ENCODE results near the gene EMD. TPM values are rescaled to one million over a fixed set of nuclear protein-coding genes. Genes with fewer than 3 reads are reported as not detected.

Gene EMD
- total RNA-seq, 1 donor from 2014 or later = 55.6 TPM

DNA sequence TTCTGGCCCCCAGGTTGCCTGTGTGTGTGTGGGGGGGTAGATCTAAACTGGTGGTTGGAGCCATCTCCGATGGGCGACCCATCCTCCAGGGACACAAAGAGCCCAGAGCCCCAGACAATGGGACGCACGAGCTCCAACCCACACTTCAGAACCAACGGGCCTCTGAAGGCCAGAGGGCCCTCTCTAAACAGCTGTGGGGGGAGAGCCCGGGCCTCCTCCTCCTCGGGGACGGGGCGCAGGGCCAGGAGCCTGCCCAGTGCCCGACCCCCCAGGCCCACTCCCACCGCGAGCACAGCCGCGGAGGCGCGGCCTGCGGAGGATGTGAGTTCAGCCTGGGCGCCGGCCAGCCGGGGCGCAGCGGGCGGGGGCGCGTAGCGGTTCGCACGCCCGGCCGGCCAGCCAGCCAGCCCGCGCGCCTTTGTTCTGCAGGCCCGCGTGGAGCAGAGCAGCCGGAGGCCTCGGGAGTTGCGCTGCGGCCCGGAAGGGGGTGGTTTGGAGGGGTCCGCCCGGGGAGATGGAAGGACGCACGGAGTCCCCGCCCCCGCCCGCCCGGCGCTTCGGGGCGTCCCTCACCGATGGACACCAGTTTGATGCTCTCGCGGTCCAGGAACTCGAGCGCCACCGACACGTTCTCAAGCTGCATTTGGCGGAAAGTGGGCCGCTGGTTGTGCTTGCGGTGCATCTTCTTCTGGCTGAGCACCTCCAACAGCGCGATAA lies 8.6 kb upstream of the EMD start:
- Histone ChIP-seq H3K4me3 (peak overlapping the region; percentile 87), H3K4me1 (peaks cover 74% of the 10 kb centered on the region), H3K9me3 (replicated peaks) (no peaks in the 10 kb centered on the region), H3K27ac (replicated peaks) (peak overlapping the region; percentile 95), H3K36me3 (peaks cover 24% of the 10 kb centered on the region), H3K27me3 (ENCODE audit: low read depth) (no peaks in the 10 kb centered on the region)
- TF ChIP-seq, protein P1, sequence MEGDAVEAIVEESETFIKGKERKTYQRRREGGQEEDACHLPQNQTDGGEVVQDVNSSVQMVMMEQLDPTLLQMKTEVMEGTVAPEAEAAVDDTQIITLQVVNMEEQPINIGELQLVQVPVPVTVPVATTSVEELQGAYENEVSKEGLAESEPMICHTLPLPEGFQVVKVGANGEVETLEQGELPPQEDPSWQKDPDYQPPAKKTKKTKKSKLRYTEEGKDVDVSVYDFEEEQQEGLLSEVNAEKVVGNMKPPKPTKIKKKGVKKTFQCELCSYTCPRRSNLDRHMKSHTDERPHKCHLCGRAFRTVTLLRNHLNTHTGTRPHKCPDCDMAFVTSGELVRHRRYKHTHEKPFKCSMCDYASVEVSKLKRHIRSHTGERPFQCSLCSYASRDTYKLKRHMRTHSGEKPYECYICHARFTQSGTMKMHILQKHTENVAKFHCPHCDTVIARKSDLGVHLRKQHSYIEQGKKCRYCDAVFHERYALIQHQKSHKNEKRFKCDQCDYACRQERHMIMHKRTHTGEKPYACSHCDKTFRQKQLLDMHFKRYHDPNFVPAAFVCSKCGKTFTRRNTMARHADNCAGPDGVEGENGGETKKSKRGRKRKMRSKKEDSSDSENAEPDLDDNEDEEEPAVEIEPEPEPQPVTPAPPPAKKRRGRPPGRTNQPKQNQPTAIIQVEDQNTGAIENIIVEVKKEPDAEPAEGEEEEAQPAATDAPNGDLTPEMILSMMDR (IDR thresholded peaks at IDR 0.05; ENCODE audit: borderline replicate concordance) = no peak
- peak; percentile 31 for DNase-seq
- intact Hi-C loops (cut with micrococcal nuclease) = no loop called here

DNA sequence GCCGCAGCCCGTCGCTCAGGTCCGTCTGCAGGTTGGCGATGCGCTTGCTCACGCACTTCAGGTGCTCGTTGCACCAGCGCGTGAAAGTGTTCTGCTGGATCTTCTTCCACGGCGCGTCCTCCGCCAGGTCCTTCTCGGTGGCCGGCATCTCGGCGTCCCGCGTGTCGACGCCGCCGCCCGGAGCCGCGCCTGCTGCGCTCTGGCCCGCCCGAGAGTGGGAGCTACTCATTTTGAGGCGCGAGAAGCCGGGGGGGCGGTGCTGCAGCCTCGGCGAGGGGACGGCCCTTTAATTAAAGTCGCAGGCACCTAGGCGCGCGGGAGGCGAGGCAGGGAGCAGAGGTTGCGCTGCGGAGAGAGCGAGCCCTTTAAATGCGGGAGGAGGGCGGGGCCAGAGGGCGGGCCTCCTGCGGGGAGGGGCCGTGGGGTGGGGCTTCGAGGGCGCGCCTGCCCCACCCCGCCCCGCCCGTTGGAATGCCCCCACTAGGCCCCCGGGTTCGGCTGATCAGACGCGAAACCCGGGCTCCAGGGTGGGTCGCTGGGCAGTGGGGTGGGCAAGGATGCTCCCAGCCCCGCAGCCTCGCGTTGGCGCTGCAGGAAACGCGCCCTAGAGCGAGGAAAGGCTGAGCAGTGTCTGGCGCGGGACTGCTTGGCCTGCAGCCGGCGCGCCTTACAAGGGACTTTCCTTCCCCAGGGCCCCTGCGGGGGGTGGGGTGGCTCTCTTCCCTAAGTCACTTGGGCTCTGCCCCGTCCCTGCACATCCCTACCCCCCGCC lies 7.9 kb upstream of the EMD start:
- Histone ChIP-seq H3K27me3 (ENCODE audit: low read depth) (no peaks in the 10 kb centered on the region), H3K4me3 (peak overlapping the region; percentile 87), H3K36me3 (peaks cover 17% of the 10 kb centered on the region), H3K9me3 (replicated peaks) (no peaks in the 10 kb centered on the region), H3K4me1 (peaks cover 67% of the 10 kb centered on the region), H3K27ac (replicated peaks) (peak overlapping the region; percentile 95)
- intact Hi-C loops (cut with micrococcal nuclease) = no loop called here
- peak; percentile 95 for DNase-seq
- TF ChIP-seq, protein P1 (IDR thresholded peaks at IDR 0.05; ENCODE audit: borderline replicate concordance) = no peak

DNA sequence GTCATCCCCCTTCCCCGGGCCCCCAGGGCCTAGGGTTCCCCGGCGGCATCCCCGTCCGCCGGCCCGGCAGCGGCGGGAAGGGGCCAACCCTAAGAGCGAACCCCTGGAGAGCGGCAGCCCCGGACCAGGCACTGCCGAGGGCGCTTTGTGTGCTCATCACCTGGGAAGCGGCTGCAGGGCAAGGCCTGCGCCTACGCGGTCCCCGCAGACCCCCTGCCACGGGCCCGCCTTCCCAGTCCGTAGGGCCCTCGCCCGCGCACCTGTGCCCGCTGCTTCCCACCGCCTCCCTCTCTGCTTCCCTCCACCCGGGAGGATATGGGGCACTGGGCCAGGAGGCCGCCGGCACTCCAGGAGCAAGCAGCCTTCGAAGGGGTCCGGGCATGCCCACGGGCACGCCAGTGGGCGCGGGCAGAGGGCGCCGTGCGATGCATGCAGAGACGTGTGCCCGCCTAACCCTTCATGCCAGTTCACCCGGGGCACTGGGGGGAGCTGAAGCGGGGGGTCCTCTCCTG lies 7.2 kb upstream of the EMD start:
- TF ChIP-seq, protein P1 (IDR thresholded peaks at IDR 0.05; ENCODE audit: borderline replicate concordance) = no peak
- DNase-seq = no peak
- Histone ChIP-seq H3K9me3 (replicated peaks) (no peaks in the 10 kb centered on the region), H3K4me1 (peaks cover 61% of the 10 kb centered on the region), H3K27me3 (ENCODE audit: low read depth) (no peaks in the 10 kb centered on the region), H3K27ac (replicated peaks) (peak overlapping the region; percentile 95), H3K36me3 (peaks cover 10% of the 10 kb centered on the region), H3K4me3 (peak overlapping the region; percentile 87)
- intact Hi-C loops (cut with micrococcal nuclease) = no loop called here

DNA sequence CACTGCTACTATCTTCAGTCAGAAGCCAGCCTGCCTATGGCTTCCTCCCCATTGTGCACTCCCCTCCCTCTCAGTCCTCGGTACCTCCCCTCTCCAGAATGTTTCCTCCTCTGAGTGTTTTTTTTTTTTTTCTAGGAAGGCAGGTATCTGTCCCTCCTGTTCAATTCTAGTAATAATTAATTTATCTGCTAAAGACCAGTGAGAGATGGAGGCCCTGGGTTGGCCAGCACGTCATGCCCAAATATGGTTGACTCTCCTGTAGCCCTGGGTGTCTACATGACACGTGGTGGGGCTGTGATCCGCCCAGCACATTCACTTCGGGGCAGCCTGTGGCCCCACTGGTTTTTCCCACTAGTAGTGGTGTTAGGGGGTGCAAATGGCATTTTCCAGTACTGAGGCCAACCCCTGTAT lies 6.5 kb upstream of the EMD start:
- Histone ChIP-seq H3K27ac (replicated peaks) (peak overlapping the region; percentile 95), H3K9me3 (replicated peaks) (no peaks in the 10 kb centered on the region), H3K4me3 (peak overlapping the region; percentile 87), H3K36me3 (peaks cover 3% of the 10 kb centered on the region), H3K27me3 (ENCODE audit: low read depth) (no peaks in the 10 kb centered on the region), H3K4me1 (peaks cover 53% of the 10 kb centered on the region)
- DNase-seq = no peak
- TF ChIP-seq, protein P1 (IDR thresholded peaks at IDR 0.05; ENCODE audit: borderline replicate concordance) = no peak
- intact Hi-C loops (cut with micrococcal nuclease) = no loop called here

DNA sequence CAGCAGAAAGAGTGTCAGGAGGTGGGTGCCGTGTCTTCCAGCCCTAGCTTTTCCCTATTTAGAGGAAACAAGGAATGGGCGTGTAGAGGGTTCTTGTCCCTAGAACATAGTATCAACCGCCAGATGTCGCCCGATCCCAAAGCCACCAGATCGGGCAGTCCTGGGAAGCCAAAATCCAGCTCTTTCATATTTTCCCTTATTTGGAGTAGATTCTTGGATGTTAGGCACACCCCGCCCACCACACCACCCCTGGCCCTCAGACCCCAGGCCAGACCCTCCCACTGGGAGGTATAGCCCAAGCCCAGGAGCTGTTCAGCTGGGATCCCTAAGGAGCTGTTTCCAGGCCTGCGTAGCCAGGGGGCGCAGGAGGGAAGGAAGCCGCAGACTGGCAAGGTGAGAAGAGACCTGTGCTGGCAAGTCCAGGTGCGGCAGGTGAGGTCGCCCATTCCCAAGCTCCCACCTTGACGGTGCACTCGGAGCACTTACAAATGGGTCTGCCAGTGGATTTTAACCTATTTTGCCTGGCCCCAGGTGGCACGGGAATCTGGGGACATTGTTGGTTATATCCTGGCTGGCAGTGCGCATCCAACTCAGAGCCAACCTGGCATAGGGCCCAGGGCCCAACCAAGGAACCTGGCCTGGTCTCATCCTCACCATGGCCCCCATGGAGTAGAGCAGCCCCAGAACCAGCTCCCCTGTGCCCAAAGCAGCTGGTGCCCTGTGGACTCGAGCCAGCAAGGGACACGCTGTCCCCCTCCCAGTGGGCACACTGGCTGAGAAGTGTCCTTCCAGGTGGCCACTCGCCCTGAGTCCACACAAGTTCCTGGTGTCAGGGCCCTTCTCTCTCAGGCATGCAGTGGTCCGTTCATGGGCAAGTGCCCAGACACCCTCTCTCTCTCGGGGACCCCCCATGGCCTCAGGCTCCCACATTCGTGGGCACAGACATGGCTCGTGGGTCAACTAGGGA lies 5.5 kb upstream of the EMD start:
- no peaks in the 10 kb centered on the region for H3K27me3 ChIP-seq (ENCODE audit: low read depth)
- H3K36me3 ChIP-seq = no peaks in the 10 kb centered on the region
- H3K4me1 ChIP-seq = peaks cover 49% of the 10 kb centered on the region
- peak; percentile 41 for DNase-seq
- H3K27ac ChIP-seq (replicated peaks) = peak overlapping the region; percentile 95
- H3K4me3 ChIP-seq = peak overlapping the region; percentile 87
- TF ChIP-seq, protein P1 (IDR thresholded peaks at IDR 0.05; ENCODE audit: borderline replicate concordance) = peak; percentile 68
- H3K9me3 ChIP-seq (replicated peaks) = no peaks in the 10 kb centered on the region
- intact Hi-C loops (cut with micrococcal nuclease) = no loop called here
